Stimulated activated CD4-positive, alpha-beta T cell treated with anti-CD3 and anti-CD28 coated beads, Interleukin-1b, Interleukin-23, amount 100 ng/mL, for 4 hours (primary cell): ENCODE data around the gene OR10H4.
"Not testable (repeated sequence)": the region's sequence is repeated elsewhere in the genome, so short reads cannot be mapped to it uniquely, and the experiment has no call there.

Experiments used
- DNase-seq, 2 donors: peaks; one replicate each; pipeline ENCODE4 v3.0.0-alpha.2; 2020; ENCODE audit warnings: low read depth in 2 of 2

OR10H4 gene

GRCh38 chr19:15948223-15949058 lies at the start of gene OR10H4:
TSS of gene OR10H4 (plus strand) at chr19:15949008. CDS start at chr19:15949008, 0 bp downstream.
- DNase-seq: no peak

- DNase-seq: not testable (repeated sequence)
Measured at GRCh38 chr19:15899561-15899960, 49.2 kb upstream of the OR10H4 start.

DNA sequence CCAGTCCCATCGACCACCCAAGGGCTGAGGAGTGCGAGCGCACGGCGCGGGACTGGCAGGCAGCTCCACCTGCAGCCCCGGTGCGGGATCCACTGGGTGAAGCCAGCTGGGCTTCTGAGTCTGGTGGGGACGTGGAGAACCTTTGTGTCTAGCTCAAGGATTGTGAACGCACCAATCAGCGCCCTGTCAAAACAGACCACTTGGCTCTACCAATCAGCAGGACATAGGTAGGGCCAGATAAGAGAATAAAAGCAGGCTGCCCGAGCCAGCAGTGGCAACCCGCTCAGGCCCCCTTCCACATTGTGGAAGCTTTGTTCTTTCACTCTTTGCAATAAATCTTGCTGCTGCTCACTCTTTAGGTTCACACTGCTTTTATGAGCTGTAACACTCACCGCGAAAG lies 48.8 kb upstream of the OR10H4 start:
- not testable (repeated sequence) for DNase-seq

DNA sequence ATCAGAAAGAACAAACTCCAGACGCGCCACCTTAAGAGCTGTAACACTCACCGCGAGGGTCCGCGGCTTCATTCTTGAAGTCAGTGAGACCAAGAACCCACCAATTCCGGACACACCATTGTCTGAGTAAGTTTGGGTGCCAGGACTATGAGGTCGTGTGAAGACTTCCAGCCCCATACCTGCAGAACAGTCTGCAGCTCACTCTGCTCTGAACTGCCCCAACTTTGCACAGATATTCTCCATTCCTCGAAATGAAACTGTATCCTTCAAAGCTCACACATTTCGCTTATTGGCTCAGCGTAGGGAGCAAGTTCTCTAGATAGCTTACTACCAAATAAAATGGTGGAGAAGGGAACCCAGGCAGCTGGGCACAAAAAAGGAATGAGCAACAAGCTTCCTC lies 48.3 kb upstream of the OR10H4 start:
- no peak for DNase-seq

DNA sequence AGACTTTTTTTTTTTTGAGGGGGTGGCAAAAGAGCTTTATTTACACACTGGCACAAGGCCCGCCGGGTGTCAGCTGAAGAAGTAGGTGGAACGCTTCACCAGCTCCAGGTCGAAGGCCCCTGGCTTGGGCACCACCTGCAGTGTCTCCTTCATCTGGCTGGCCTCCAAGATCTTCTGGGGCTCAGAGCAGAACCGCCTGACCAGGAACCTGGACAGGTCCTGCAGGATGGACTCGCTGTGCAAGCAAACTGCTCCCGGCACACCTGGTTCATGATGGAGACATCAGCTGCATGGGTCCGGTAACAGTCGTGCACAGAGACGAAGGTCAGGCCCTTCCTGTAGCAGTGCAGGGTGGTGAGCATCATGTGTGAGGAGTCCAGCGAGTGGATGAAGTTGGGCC lies 46.6 kb upstream of the OR10H4 start:
- no peak for DNase-seq

DNA sequence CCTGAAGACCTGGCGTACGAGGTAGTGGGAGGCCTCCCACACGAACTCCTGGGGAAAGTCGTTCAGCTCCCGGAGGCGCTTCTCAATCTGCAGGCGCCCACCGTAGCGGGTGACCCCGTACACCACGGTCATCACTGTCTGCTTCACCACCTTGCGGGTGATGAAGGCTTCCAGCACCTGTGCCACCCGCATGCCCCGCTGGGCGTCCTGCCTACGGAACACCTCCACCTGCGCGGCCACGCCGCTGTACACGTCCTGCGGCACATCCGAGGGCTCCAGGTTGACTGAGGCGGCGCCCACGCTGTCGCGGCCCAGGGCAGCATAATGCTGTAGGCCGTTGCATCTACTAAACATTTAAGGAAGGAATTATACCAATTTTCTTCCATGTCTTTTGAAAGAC lies 45.9 kb upstream of the OR10H4 start:
- not testable (repeated sequence) for DNase-seq

DNA sequence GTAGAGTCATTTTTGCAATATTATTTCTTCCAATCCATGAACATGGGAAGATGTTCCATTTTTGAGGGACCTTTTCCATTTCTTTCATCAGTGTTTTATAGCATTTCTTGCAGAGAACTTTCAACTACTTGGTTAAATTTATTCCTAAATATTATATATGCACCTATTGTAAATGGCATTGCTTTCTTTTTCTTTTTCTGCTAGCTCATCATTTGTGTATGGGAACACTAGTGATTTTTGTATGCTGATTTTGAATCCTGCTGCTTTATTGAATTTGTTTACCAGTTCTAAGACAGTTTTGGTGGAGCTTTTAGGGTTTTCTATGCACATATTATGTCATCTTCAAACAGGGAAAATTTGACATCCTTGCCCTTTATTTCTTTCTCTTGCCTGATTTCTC lies 43.8 kb upstream of the OR10H4 start:
- no peak for DNase-seq

- no peak for DNase-seq
Measured at GRCh38 chr19:15911599-15912235, 37.1 kb upstream of the OR10H4 start.

DNA sequence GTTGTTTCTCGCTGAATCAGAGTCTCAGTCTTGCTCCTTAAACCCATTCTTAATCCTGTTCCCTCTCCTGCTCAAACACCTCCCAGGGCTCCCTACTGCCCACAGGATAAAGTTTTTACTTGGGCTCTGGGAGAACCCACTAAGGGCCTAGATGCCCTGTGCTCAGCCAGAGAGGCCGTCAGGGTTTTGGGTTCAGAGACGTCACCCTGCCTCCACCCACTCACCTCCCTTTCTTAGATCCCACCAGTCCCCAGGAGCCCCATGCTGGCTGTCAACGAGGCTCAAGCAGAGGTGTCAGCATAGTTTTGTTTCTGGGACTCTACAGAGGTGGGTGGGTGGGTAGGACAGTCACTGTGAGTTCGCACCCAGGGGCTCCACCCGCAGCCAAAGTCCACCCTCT lies 35.4 kb upstream of the OR10H4 start:
- DNase-seq: no peak

DNA sequence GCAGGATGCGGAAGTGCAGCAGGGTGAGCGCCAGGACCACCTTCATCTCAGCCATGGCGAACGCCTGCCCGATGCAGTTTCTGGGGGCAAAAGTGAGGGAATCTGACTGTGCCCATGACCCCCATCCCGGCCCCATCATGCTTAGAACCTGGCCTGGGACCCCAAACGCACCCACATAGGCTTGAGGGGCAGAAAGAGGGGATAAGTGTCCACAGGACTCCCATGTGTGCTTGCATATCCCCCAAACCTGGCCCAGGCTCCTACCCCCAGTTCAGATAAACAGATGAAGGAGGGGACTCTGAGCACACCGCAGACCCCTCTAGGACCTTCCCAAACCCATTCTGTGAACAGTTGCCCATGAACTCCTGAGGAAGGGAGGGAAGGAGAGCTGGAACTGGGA lies 35.0 kb upstream of the OR10H4 start:
- no peak for DNase-seq

- DNase-seq: no peak
Measured at GRCh38 chr19:15915109-15915508, 33.7 kb upstream of the OR10H4 start.

DNA sequence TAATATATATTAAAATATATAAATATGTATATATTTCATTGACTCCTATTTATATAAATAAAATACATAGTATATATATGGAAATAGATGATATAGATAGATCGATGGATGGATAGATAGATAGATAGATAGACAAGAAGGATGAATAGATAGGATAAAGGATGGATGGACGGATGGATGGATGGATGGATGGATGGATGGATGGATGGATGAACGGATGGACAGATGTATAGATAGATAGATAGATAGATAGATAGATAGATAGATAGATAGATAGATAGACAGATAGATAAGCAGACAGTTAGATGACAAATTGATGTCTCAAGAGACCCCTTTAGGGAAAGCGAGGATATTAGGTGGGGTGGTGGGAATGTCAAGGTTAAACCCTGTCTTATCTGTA lies 29.6 kb upstream of the OR10H4 start:
- DNase-seq: no peak

DNA sequence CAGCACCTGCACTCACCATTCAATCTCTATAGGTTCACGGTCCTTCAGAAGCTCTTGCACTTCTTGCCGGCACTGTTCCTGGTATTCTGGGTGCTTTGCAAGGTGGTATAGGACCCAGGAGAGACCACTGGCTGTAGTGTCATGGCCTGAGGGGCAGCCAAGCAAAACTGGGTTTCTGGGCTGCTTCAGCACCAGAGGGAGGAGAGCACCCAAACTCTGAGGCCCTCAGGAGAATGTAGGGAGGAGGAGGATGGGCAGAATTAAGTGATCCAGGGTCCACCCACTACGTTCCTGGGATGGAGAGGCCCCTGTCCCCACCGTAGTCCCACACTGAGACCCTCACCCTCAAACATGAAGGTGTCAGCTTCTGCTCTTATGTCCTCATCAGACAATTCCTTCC lies 26.8 kb upstream of the OR10H4 start:
- no peak for DNase-seq

DNA sequence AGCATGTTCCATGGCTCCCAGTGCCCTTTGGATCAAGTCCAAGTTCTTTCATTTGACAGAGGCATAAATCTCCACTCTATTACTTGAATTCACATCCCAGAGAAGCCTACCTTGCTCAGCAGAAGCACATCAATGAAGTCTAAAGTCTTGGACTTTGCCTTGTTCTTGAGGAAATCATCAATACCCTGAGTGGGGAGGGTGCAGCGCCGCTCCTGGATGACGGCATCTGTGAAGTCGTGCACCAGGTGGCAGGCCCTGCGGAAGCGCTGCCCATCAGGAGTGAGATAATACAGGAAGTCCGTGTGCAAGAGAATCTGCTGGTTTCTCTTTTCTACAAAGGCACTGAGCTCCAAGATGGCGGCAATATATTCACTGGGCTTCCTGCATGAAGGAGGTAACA lies 25.1 kb upstream of the OR10H4 start:
- no peak for DNase-seq

DNA sequence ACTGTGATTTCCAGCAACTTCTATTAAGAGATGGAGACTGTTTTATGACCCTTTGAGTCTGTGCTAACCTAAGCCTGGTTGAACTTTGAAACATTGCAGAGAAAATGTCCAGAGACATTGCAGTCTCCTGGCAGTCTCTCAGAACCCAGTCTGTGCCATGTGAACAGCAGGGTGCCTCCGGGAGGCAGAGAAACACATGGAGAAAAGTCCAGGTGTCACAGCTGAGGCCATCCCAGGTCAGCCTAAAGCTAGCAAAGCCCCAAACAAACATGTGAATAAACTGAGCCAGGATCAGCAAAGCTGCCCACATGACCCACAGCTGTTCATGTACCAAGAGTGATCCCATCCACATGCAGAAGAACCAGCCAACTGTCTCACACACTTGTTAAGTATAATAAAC lies 22.3 kb upstream of the OR10H4 start:
- no peak for DNase-seq

DNA sequence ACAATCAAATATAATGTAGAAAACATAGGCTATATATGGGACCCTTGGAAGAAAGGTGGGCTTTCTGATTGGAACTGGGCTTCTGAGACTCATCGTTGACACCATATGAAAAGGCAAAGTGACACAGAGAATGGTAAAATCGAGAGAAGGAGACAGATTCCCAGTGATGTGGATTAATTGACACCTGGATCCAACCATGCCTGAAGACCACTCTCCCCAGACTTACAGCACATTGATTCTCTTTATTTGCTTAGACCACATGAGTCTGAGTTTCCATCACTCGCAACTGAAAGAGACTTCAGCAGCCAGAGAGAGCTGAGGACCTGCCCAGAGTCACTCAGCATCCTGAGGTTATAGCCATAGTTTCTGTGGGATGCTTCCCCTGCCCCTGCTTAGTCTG lies 20.5 kb upstream of the OR10H4 start:
- DNase-seq: no peak

DNA sequence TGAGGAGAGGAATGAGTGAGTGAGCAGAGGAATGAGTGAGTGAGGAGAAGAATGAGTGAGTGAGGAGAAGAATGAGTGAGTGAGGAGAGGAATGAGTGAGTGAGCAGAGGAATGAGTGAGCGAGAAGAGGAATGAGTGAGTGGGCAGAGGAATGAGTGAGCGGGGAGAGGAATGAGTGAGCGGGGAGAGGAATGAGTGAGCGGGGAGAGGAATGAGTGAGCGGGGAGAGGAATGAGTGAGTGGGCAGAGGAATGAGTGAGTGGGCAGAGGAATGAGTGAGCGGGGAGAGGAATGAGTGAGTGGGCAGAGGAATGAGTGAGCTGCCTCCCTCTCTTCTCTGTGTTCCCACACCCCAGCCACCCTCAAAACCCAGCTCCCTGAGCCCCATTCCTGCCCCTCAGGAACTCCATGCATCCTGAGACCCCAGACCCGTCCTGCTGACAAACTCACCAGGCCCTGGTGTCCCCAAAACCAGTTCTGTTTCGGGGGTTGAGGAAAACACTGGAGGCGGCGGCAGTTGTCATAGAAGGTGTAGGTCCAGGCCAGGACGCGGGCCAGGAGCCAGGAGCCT lies 15.0 kb upstream of the OR10H4 start:
- not testable (repeated sequence) for DNase-seq

DNA sequence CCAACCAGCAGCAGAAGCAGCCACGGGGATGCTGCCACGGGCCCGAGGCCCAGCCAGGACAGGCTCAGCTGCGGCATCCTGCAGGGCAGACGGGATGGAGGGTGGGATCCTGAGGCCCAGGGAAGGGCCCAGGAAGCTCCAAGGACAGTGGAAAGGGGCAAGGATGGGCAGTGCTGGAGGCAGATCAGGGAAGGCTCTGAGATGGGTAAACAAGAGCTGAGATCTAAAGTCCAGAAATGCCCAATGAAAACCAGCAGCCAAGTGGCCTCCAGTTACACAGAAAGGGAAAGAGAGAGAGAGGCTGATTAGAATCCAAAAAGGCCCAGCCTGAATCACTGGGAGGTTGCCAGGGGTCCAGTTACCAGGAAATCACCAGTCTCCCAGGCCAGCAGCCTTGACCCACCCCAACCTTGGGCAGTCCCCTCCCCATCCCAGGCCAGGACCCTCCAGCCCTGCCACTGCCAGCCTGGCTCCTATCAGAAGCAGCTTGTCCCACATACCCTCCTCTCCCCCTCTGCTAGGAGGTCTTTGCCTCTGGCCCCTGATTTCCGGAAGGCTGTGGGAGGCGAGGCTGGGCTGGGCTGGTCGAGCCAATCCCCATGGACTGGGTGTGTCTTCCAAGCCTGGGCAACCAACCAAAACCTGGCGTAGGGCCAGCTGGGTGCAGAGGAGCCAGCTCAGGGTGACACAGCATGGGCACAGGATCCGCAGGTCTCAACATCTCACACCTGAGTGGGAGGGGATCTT lies 14.3 kb upstream of the OR10H4 start, which contains the start of gene CYP4F11:
Gene CYP4F11 (minus strand): TSS at position 198 of the 747 bp plus-strand sequence. CDS start 121 bp downstream, at position 77.
- DNase-seq: no peak

- no peak for DNase-seq
Measured at GRCh38 chr19:15935167-15935702, 13.6 kb upstream of the OR10H4 start.

DNA sequence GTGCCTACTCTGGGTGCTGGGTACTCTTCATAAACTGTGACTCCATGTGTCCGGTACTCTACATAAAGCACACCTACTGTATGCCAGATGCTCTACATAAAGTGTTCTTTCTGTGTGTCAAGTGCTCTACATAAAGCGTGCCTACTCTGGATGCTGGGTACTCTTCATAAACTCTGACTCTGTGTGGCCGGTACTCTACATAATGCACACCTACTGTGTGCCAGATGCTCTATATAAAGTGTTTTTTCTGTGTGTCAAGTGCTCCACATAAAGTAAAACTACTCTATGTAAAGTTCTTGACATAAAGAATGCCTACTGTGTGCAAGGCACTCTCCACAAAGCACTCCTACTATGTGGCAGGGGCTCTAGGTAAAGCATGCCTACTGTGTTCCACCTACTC lies 12.6 kb upstream of the OR10H4 start:
- no peak for DNase-seq

DNA sequence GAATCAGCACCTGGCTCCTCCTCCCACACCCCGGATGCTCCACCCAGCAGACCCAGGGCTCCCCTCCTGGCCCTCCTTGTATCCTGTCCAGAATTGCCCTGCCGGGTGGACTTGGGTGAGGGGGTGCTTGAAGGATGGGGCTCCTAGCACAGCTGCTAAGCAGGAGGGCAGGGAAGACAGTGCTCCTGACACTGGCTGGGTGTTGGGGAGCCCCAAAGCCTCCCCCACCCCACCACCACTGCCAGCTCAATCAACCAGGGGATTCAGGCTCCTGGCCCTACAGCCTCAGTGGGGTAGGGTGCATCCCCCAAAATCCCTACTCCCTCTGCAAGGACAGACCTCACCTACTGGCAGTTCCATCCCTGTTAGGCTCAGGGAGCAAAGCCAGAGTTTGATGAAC lies 11.9 kb upstream of the OR10H4 start:
- DNase-seq: no peak

DNA sequence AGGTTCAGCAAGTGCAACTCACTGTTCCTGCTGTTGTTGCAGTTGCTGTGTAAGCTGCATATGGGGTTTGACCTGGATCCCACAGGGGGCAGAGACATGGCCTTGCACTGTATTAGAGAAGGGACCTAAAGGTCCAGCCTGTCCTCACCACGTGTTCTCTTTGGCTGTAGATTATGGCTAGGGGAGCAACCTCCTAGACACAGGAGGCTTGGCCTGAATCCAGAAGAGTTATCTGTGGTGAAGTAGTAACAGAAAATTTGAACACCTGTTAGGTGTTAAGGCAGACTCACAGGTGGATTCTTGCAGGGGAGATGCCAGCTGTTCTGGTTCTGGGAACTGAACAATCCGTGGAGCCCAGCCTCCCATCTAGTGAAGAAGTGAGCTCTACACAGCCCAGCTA lies 11.0 kb upstream of the OR10H4 start:
- DNase-seq: no peak
